Neural cell (in vitro differentiated cells): ENCODE data around the gene ZNF334. TPM values are rescaled to one million over a fixed set of nuclear protein-coding genes. Genes with fewer than 3 reads are reported as not detected.

Source experiments
- H2AFZ ChIP-seq: fragments of 200-600, 300-800 bp; sonication (generic), shearing (Covaris generic); 2 replicates; pipeline ENCODE4 v1.6.0; 2014; ENCODE audit warnings: low read depth, mild to moderate bottlenecking, antibody characterized with exemption, low read length, moderate library complexity
- H3F3A ChIP-seq: fragments of 200-600 bp; shearing (Covaris generic); 2 replicates; pipeline ENCODE4 v1.6.1; 2016; ENCODE audit warnings: mild to moderate bottlenecking, moderate library complexity, mixed read lengths, antibody characterized with exemption, low read length; ENCODE audit not compliant: insufficient read depth, poor library complexity, severe bottlenecking
- H3K27ac ChIP-seq: fragments of 200-600, 300-800 bp; sonication (generic), shearing (Covaris generic); 2 replicates; pipeline ENCODE4 v1.5.1; 2014; ENCODE audit warnings: mild to moderate bottlenecking, low read length, moderate library complexity
- H3K27me3 ChIP-seq: fragments of 300-800, 200-600 bp; sonication (generic), shearing (Covaris generic); 2 replicates; pipeline ENCODE4 v1.6.0; 2014; ENCODE audit warnings: mild to moderate bottlenecking, low read depth, low read length, moderate library complexity; ENCODE audit not compliant: insufficient read depth
- H3K36me3 ChIP-seq: fragments of 300-800, 200-600 bp; sonication (generic), shearing (Covaris generic); 2 replicates; pipeline ENCODE4 v1.5.1; 2014; ENCODE audit warnings: mild to moderate bottlenecking, antibody characterized with exemption, low read length, moderate library complexity; ENCODE audit not compliant: insufficient read depth
- H3K4me2 ChIP-seq: fragments of 300-800, 200-600 bp; sonication (generic), shearing (Covaris generic); 2 replicates; pipeline ENCODE4 v1.6.0; 2014; ENCODE audit warnings: mild to moderate bottlenecking, low read length
- H3K4me3 ChIP-seq: fragments of 300-800, 200-600 bp; sonication (generic), shearing (Covaris generic); 2 replicates; pipeline ENCODE4 v1.5.1; 2014; ENCODE audit warnings: mild to moderate bottlenecking, low read length, moderate library complexity
- H3K79me2 ChIP-seq: fragments of 200-600 bp; shearing (Covaris generic); replicated peaks from 2 replicates; pipeline ENCODE4 v1.6.0; 2014; ENCODE audit warnings: mild to moderate bottlenecking, low read length, moderate library complexity; ENCODE audit not compliant: insufficient read depth
- H3K9ac ChIP-seq: fragments of 300-800, 200-600 bp; sonication (generic), shearing (Covaris generic); 2 replicates; pipeline ENCODE4 v1.6.1; 2016; ENCODE audit warnings: mild to moderate bottlenecking, low read length, mixed read lengths
- H3K9me2 ChIP-seq: fragments of 200-600 bp; shearing (Covaris generic); 2 replicates; pipeline ENCODE4 v1.6.1; 2016; ENCODE audit warnings: mild to moderate bottlenecking, low read length, mixed read lengths; ENCODE audit not compliant: insufficient read depth
- H3K9me3 ChIP-seq: fragments of 200-600, 300-800 bp; sonication (generic), shearing (Covaris generic); 2 replicates; pipeline ENCODE4 v1.6.1; 2016; ENCODE audit warnings: mild to moderate bottlenecking, mixed run types, low read length, moderate library complexity, mixed read lengths
- H4K20me1 ChIP-seq: fragments of 200-600 bp; shearing (Covaris generic); 2 replicates; pipeline ENCODE4 v1.6.1; 2016; ENCODE audit warnings: mild to moderate bottlenecking, mixed run types; ENCODE audit not compliant: insufficient read depth
- CTCF ChIP-seq: fragments of 450-650 bp; IDR thresholded peaks from 2 replicates; pipeline ENCODE4 v1.5.1; 2014; ENCODE audit warnings: antibody characterized with exemption, mild to moderate bottlenecking, moderate library complexity; ENCODE audit not compliant: poor library complexity, severe bottlenecking
- EZH2 ChIP-seq: fragments of 200-600, 300-800 bp; shearing (Covaris generic), sonication (generic); IDR thresholded peaks from 2 replicates; pipeline ENCODE4 v1.6.1; 2014; ENCODE audit warnings: antibody characterized with exemption, low read length, borderline replicate concordance, mild to moderate bottlenecking; ENCODE audit not compliant: insufficient read depth, poor library complexity, severe bottlenecking
- MXI1 ChIP-seq: fragments of 450-650 bp; conservative IDR thresholded peaks from 2 replicates; pipeline ENCODE4 v1.6.1; 2014; ENCODE audit warnings: antibody characterized with exemption, mild to moderate bottlenecking; ENCODE audit not compliant: poor library complexity, severe bottlenecking
- POLR2AphosphoS5 ChIP-seq: IDR thresholded peaks from 2 replicates; pipeline ENCODE4 v1.6.1; 2012
- RAD21 ChIP-seq: fragments of 450-650 bp; conservative IDR thresholded peaks from 2 replicates; pipeline ENCODE4 v1.6.1; 2014; ENCODE audit warnings: antibody characterized with exemption, mild to moderate bottlenecking, moderate library complexity
- REST ChIP-seq: IDR thresholded peaks from 2 replicates; pipeline ENCODE4 v1.6.1; 2012; ENCODE audit warnings: borderline replicate concordance
- SMC3 ChIP-seq: fragments of 450-650 bp; conservative IDR thresholded peaks from 2 replicates; pipeline ENCODE4 v1.6.1; 2014; ENCODE audit warnings: antibody characterized with exemption, mild to moderate bottlenecking, moderate library complexity; ENCODE audit not compliant: poor library complexity
- TAF1 ChIP-seq: IDR thresholded peaks from 2 replicates; pipeline ENCODE4 v1.6.1; 2012; ENCODE audit warnings: low read depth
- polyA plus RNA-seq: library from polyadenylated mRNA; depleted of rRNA; stranded (reverse); fragments of >200 nt; gene quantifications from 2 replicates; pipeline ENCODE4 v1.2.3, GENCODE V29; 2014

The ZNF334 gene
- polyA plus RNA-seq, 1 donor from 2014 or later: 41.5 TPM

GRCh38 chr20:46494077-46494476 is 19.3 kb downstream of the ZNF334 start:
- no peak overlapping the region for H3K4me3 ChIP-seq
- no peaks in the 10 kb centered on the region for H3K27me3 ChIP-seq
- H3K27ac ChIP-seq: no peak overlapping the region
- H3K79me2 ChIP-seq: no peaks in the 10 kb centered on the region
- H3F3A ChIP-seq: no peaks in the 10 kb centered on the region
- peaks cover 19% of the 10 kb centered on the region for H3K36me3 ChIP-seq
- H3K9ac ChIP-seq: no peak overlapping the region
- H3K9me2 ChIP-seq: no peaks in the 10 kb centered on the region
- H3K9me3 ChIP-seq: peaks cover 4% of the 10 kb centered on the region
- no peak overlapping the region for H2AFZ ChIP-seq
- TF ChIP-seq POLR2AphosphoS5: peak; percentile 17
- TF ChIP-seq EZH2: no peak
- no peak overlapping the region for H3K4me2 ChIP-seq
- H4K20me1 ChIP-seq: no peaks in the 10 kb centered on the region

GRCh38 chr20:46491354-46491753 is 22.0 kb downstream of the ZNF334 start:
- H3K27ac ChIP-seq: no peak overlapping the region
- H3K9me3 ChIP-seq: no peaks in the 10 kb centered on the region
- peaks cover 4% of the 10 kb centered on the region for H3K36me3 ChIP-seq
- H3K9me2 ChIP-seq: no peaks in the 10 kb centered on the region
- no peaks in the 10 kb centered on the region for H3K79me2 ChIP-seq
- H3K27me3 ChIP-seq: no peaks in the 10 kb centered on the region
- H3K4me3 ChIP-seq: no peak overlapping the region
- no peak overlapping the region for H3K4me2 ChIP-seq
- H3F3A ChIP-seq: no peaks in the 10 kb centered on the region
- no peak overlapping the region for H2AFZ ChIP-seq
- TF ChIP-seq REST: no peak
- H4K20me1 ChIP-seq: no peaks in the 10 kb centered on the region
- no peak overlapping the region for H3K9ac ChIP-seq

GRCh38 chr20:46488451-46488850 is 24.9 kb downstream of the ZNF334 start:
- no peaks in the 10 kb centered on the region for H4K20me1 ChIP-seq
- no peak overlapping the region for H3K27ac ChIP-seq
- H3K4me2 ChIP-seq: no peak overlapping the region
- no peak overlapping the region for H3K4me3 ChIP-seq
- no peaks in the 10 kb centered on the region for H3F3A ChIP-seq
- TF ChIP-seq POLR2AphosphoS5 (no peak), RAD21 (no peak), TAF1 (no peak), REST (no peak), SMC3 (no peak), MXI1 (no peak), EZH2 (no peak), CTCF (no peak)
- H3K9ac ChIP-seq: no peak overlapping the region
- no peaks in the 10 kb centered on the region for H3K9me3 ChIP-seq
- no peaks in the 10 kb centered on the region for H3K9me2 ChIP-seq
- no peaks in the 10 kb centered on the region for H3K36me3 ChIP-seq
- H3K27me3 ChIP-seq: no peaks in the 10 kb centered on the region
- H3K79me2 ChIP-seq: no peaks in the 10 kb centered on the region
- no peak overlapping the region for H2AFZ ChIP-seq
